HEK293 (cell line): ENCODE results near the gene TYRP1.

Source experiments
- CTCF ChIA-PET: fragments of 350-600 bp; formaldehyde crosslinking; extraction: SDS; loops from one replicate; lab custom pipeline; 2021; ENCODE audit warnings: antibody characterized with exemption; lab: Yijun Ruan, JAX
- POLR2A ChIA-PET: fragments of 300-600 bp; formaldehyde crosslinking; extraction: SDS; loops from one replicate; lab custom pipeline; 2020; ENCODE audit warnings: antibody characterized with exemption, inconsistent platforms; lab: Yijun Ruan, JAX
- H3K27ac ChIP-seq: fragments of 200-500 bp; sonication (Bioruptor generic); 2 replicates; pipeline ENCODE4 v1.5.1; 2014; ENCODE audit warnings: low read depth, low read length, control low read depth, inconsistent platforms; ENCODE audit errors: extremely low read depth
- H3K36me3 ChIP-seq, 2 experiments: fragments of 200-500 bp in 1 of 2; sonication (Bioruptor generic) in 1 of 2; 1 replicate in 1 of 2; 2 replicates in 1 of 2; pipeline ENCODE4 v1.5.1; 2014 to 2017; ENCODE audit warnings: inconsistent platforms in 2 of 2, low read length in 2 of 2; ENCODE audit not compliant: control insufficient read depth in 2 of 2, insufficient read depth in 1 of 2
- H3K4me1 ChIP-seq: fragments of 200-500 bp; sonication (Bioruptor generic); 2 replicates; pipeline ENCODE4 v1.5.1; 2014; ENCODE audit warnings: mild to moderate bottlenecking, low read length, inconsistent platforms; ENCODE audit not compliant: control insufficient read depth, insufficient read depth
- H3K4me3 ChIP-seq: 2 replicates; pipeline ENCODE4 v1.5.1; 2011; ENCODE audit warnings: low read depth, mild to moderate bottlenecking, control low read depth, low read length, moderate library complexity
- H3K9me3 ChIP-seq: fragments of 200-500 bp; sonication (Bioruptor generic); 2 replicates; pipeline ENCODE4 v1.5.1; 2014; ENCODE audit warnings: low read depth, low read length, inconsistent platforms; ENCODE audit not compliant: control insufficient read depth, insufficient read depth
- GLI2 ChIP-seq: fragments of 450-650 bp; formaldehyde crosslinking; IDR thresholded peaks from 2 replicates; pipeline ENCODE4; 2017; ENCODE audit warnings: missing biosample characterization, missing genetic modification characterization, low read depth, borderline replicate concordance
- GLIS1 ChIP-seq: fragments of 450-650 bp; formaldehyde crosslinking; IDR thresholded peaks from 2 replicates; pipeline ENCODE4 v1.5.1; 2016; ENCODE audit warnings: missing biosample characterization, missing genetic modification characterization
- HOXC10 ChIP-seq: sonication (generic); formaldehyde crosslinking; IDR thresholded peaks from 2 replicates; pipeline ENCODE4 v1.8.1; 2023; ENCODE audit warnings: mild to moderate bottlenecking, missing genetic modification reagents
- KLF7 ChIP-seq: fragments of 450-650 bp; formaldehyde crosslinking; IDR thresholded peaks from 2 replicates; pipeline ENCODE4 v1.5.1; 2016; ENCODE audit warnings: missing biosample characterization, missing genetic modification characterization, borderline replicate concordance
- MEIS1 ChIP-seq: sonication (generic); formaldehyde crosslinking; IDR thresholded peaks from 2 replicates; pipeline ENCODE4 v1.8.1; 2022; ENCODE audit warnings: missing genetic modification reagents, mild to moderate bottlenecking, borderline replicate concordance
- SALL2 ChIP-seq: fragments of 450-650 bp; formaldehyde crosslinking; IDR thresholded peaks from 2 replicates; pipeline ENCODE4 v1.5.0; 2017; ENCODE audit warnings: missing biosample characterization, mild to moderate bottlenecking, missing genetic modification characterization, borderline replicate concordance
- ZFHX2 ChIP-seq: fragments of 450-650 bp; formaldehyde crosslinking; conservative IDR thresholded peaks from 2 replicates; pipeline ENCODE4 v1.5.1; 2016; ENCODE audit warnings: missing biosample characterization, missing genetic modification characterization
- ZIC2 ChIP-seq: fragments of 450-650 bp; formaldehyde crosslinking; IDR thresholded peaks from 2 replicates; pipeline ENCODE4 v1.5.1; 2016; ENCODE audit warnings: missing biosample characterization, missing genetic modification characterization
- ZNF10 ChIP-seq: fragments of 450-650 bp; formaldehyde crosslinking; IDR thresholded peaks from 2 replicates; pipeline ENCODE4 v1.5.1; 2017; ENCODE audit warnings: missing biosample characterization, missing genetic modification characterization
- ZNF146 ChIP-seq: fragments of 450-650 bp; formaldehyde crosslinking; IDR thresholded peaks from 2 replicates; pipeline ENCODE4 v1.5.1; 2016; ENCODE audit warnings: missing biosample characterization, missing genetic modification characterization
- ZNF19 ChIP-seq: fragments of 450-650 bp; formaldehyde crosslinking; IDR thresholded peaks from 2 replicates; pipeline ENCODE4; 2016; ENCODE audit warnings: missing biosample characterization, missing genetic modification characterization, low read depth
- ZNF223 ChIP-seq: fragments of 450-650 bp; formaldehyde crosslinking; IDR thresholded peaks from 2 replicates; pipeline ENCODE4 v1.5.1; 2016; ENCODE audit warnings: missing biosample characterization, missing genetic modification characterization
- ZNF324 ChIP-seq: fragments of 450-650 bp; formaldehyde crosslinking; IDR thresholded peaks from 2 replicates; pipeline ENCODE4 v1.5.1; 2016; ENCODE audit warnings: missing biosample characterization, missing genetic modification characterization
- ZNF341 ChIP-seq: fragments of 450-650 bp; formaldehyde crosslinking; IDR thresholded peaks from 2 replicates; pipeline ENCODE4; 2016; ENCODE audit warnings: low read depth, missing biosample characterization, missing genetic modification characterization
- ZNF350 ChIP-seq: fragments of 450-650 bp; formaldehyde crosslinking; IDR thresholded peaks from 2 replicates; pipeline ENCODE4 v1.5.0; 2017; ENCODE audit warnings: missing biosample characterization, mild to moderate bottlenecking, missing genetic modification characterization
- ZNF362 ChIP-seq: fragments of 450-650 bp; formaldehyde crosslinking; IDR thresholded peaks from 2 replicates; pipeline ENCODE4 v1.5.1; 2016; ENCODE audit warnings: missing biosample characterization, missing genetic modification characterization
- ZNF404 ChIP-seq: fragments of 450-650 bp; formaldehyde crosslinking; IDR thresholded peaks from 2 replicates; pipeline ENCODE4 v1.5.1; 2017; ENCODE audit warnings: missing biosample characterization, missing genetic modification characterization
- ZNF555 ChIP-seq: fragments of 450-650 bp; formaldehyde crosslinking; conservative IDR thresholded peaks from 2 replicates; pipeline ENCODE4 v1.5.1; 2017; ENCODE audit warnings: missing biosample characterization, mild to moderate bottlenecking, missing genetic modification characterization, inconsistent platforms
- ZNF585B ChIP-seq: fragments of 450-650 bp; formaldehyde crosslinking; IDR thresholded peaks from 2 replicates; pipeline ENCODE4 v1.5.1; 2016; ENCODE audit warnings: missing biosample characterization, missing genetic modification characterization
- ZNF658 ChIP-seq: fragments of 450-650 bp; formaldehyde crosslinking; IDR thresholded peaks from 2 replicates; pipeline ENCODE4; 2016; ENCODE audit warnings: missing biosample characterization, missing genetic modification characterization
- ZXDB ChIP-seq: fragments of 450-650 bp; formaldehyde crosslinking; IDR thresholded peaks from 2 replicates; pipeline ENCODE4 v1.5.1; 2016; ENCODE audit warnings: missing biosample characterization, missing genetic modification characterization
- TF ChIP-seq, protein P1 (sequence below): fragments of 450-650 bp; formaldehyde crosslinking; IDR thresholded peaks from 2 replicates; pipeline ENCODE4 v1.5.1; 2016; ENCODE audit warnings: missing biosample characterization, missing genetic modification characterization
- TF ChIP-seq, protein P2 (sequence below): fragments of 450-650 bp; formaldehyde crosslinking; IDR thresholded peaks from 2 replicates; pipeline ENCODE4 v1.5.1; 2016; ENCODE audit warnings: missing biosample characterization, missing genetic modification characterization

Gene TYRP1

DNA sequence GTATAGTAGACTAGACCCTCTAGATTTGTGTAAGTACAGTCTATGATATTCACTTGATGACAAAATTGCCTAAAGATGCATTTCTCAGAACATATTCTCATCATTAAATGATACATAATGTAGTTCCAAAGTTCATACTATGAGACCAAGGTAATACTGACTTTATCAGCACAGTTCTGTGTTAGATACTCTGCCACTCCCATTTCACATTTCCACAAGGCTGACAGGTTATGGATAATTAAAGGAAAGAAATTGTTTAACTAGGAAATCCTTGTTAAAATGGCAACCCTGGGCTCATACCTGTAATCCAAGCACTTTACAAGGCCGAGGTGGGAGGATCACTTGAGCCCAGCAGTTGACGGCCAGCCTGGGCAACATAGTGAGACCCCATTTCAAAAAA lies 33.6 kb downstream of the TYRP1 start:
- Histone ChIP-seq H3K4me3 (no peak overlapping the region), H3K36me3 (no peaks in the 10 kb centered on the region), H3K4me1 (no peaks in the 10 kb centered on the region), H3K27ac (no peak overlapping the region), H3K9me3 (no peaks in the 10 kb centered on the region)
- POLR2A ChIA-PET = no interaction called here
- CTCF ChIA-PET = interaction anchor here (0.6 to 2.5 kb wide), 5 partner anchors 17 to 307 kb away, joined by 3 to 13 read pairs (median 7); no protein-coding TSS in a partner anchor
- TF ChIP-seq ZNF658 (tag by site-specific recombination) (no peak), KLF7 (tag by site-specific recombination) (no peak), ZNF10 (no peak)

GRCh38 chr9:12730198-12730597 lies 37.0 kb downstream of the TYRP1 start:
- H3K4me1 ChIP-seq = no peaks in the 10 kb centered on the region
- no peak overlapping the region for H3K4me3 ChIP-seq
- TF ChIP-seq SALL2 (no peak), ZNF341 (tag by site-specific recombination) (no peak), ZNF585B (tag by site-specific recombination) (no peak), ZNF324 (tag by site-specific recombination) (no peak), GLIS1 (tag by site-specific recombination) (no peak), ZNF19 (tag by site-specific recombination) (no peak), ZIC2 (no peak), ZNF223 (tag by site-specific recombination) (no peak), ZNF146 (tag by site-specific recombination) (no peak), ZXDB (no peak), HOXC10 (no peak), MEIS1 (CRISPR knock-in tag) (no peak), ZNF404 (no peak), ZNF350 (no peak), GLI2 (no peak), ZFHX2 (tag by site-specific recombination) (no peak), ZNF555 (tag by site-specific recombination) (no peak), ZNF362 (tag by site-specific recombination) (no peak)
- TF ChIP-seq, protein P1, sequence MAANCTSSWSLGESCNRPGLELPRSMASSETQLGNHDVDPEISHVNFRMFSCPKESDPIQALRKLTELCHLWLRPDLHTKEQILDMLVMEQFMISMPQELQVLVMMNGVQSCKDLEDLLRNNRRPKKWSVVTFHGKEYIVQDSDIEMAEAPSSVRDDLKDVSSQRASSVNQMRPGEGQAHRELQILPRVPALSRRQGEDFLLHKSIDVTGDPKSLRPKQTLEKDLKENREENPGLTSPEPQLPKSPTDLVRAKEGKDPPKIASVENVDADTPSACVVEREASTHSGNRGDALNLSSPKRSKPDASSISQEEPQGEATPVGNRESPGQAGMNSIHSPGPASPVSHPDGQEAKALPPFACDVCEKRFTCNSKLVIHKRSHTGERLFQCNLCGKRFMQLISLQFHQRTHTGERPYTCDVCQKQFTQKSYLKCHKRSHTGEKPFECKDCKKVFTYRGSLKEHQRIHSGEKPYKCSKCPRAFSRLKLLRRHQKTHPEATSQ (tag by site-specific recombination) = no peak
- TF ChIP-seq, protein P2, sequence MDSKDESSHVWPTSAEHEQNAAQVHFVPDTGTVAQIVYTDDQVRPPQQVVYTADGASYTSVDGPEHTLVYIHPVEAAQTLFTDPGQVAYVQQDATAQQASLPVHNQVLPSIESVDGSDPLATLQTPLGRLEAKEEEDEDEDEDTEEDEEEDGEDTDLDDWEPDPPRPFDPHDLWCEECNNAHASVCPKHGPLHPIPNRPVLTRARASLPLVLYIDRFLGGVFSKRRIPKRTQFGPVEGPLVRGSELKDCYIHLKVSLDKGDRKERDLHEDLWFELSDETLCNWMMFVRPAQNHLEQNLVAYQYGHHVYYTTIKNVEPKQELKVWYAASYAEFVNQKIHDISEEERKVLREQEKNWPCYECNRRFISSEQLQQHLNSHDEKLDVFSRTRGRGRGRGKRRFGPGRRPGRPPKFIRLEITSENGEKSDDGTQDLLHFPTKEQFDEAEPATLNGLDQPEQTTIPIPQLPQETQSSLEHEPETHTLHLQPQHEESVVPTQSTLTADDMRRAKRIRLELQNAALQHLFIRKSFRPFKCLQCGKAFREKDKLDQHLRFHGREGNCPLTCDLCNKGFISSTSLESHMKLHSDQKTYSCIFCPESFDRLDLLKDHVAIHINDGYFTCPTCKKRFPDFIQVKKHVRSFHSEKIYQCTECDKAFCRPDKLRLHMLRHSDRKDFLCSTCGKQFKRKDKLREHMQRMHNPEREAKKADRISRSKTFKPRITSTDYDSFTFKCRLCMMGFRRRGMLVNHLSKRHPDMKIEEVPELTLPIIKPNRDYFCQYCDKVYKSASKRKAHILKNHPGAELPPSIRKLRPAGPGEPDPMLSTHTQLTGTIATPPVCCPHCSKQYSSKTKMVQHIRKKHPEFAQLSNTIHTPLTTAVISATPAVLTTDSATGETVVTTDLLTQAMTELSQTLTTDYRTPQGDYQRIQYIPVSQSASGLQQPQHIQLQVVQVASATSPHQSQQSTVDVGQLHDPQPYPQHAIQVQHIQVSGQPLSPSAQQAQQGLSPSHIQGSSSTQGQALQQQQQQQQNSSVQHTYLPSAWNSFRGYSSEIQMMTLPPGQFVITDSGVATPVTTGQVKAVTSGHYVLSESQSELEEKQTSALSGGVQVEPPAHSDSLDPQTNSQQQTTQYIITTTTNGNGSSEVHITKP (tag by site-specific recombination) = no peak
- ChIA-PET CTCF (interaction anchor here (0.6 to 3.0 kb wide), 4 partner anchors 12 to 155 kb away, joined by 3 to 17 read pairs (median 4); no protein-coding TSS in a partner anchor), POLR2A (no interaction called here)
- H3K36me3 ChIP-seq = no peaks in the 10 kb centered on the region
- no peak overlapping the region for H3K27ac ChIP-seq
- H3K9me3 ChIP-seq = no peaks in the 10 kb centered on the region
